Activated naive CD8-positive, alpha-beta T cell treated with anti-CD3 and anti-CD28 coated beads, Interleukin-2, amount 10 ng/mL, durations not matched to agents 7 days and 5 days (primary cell): Measurements from ENCODE around the gene RAB11FIP2. TPM values are rescaled to one million over a fixed set of nuclear protein-coding genes. Genes with fewer than 3 reads are reported as not detected.

Source experiments
- ATAC-seq: fragments of 150-1000 bp; cut with Tn5 transposase; one replicate; pipeline ENCODE4 v1.10.0; 2021; ENCODE audit warnings: low read depth, moderate library complexity
- POLR2A ChIA-PET: fragments of 350-600 bp; sonication (Branson Sonifier 250); formaldehyde crosslinking; loops from one replicate; lab custom pipeline; 2021; ENCODE audit warnings: antibody characterized with exemption; lab: Charles Lee
- DNase-seq: peaks from one replicate; pipeline ENCODE4 v3.0.0; 2021
- H3K27ac Mint-ChIP-seq: one replicate; pipeline ENCODE4 v1.8.0; 2022; ENCODE audit warnings: mild to moderate bottlenecking, mixed read lengths
- H3K27me3 Mint-ChIP-seq: one replicate; pipeline ENCODE4 v1.8.0; 2022; ENCODE audit warnings: mild to moderate bottlenecking, moderate library complexity, mixed read lengths
- H3K36me3 Mint-ChIP-seq: one replicate; pipeline ENCODE4 v1.8.0; 2021; ENCODE audit warnings: mild to moderate bottlenecking, mixed read lengths
- H3K4me1 Mint-ChIP-seq: one replicate; pipeline ENCODE4 v1.8.0; 2021; ENCODE audit warnings: mixed read lengths
- H3K4me3 Mint-ChIP-seq: one replicate; pipeline ENCODE4 v1.8.0; 2022; ENCODE audit warnings: mild to moderate bottlenecking, moderate library complexity, mixed read lengths
- H3K9me3 Mint-ChIP-seq: one replicate; pipeline ENCODE4 v1.8.0; 2021; ENCODE audit warnings: mixed read lengths
- total RNA-seq, 2 experiments: library from RNA; stranded (reverse); gene quantifications; one replicate each; pipeline ENCODE4 v1.2.3, GENCODE V29; 2021

The RAB11FIP2 gene
- total RNA-seq, 2 experiments from 2014 or later: 19.1 to 23.6 TPM

GRCh38 chr10:117960345-117960935 lies 86.3 kb downstream of the RAB11FIP2 start:
- H3K9me3 Mint-ChIP-seq: no peaks in the 10 kb centered on the region
- no peak overlapping the region for H3K4me3 Mint-ChIP-seq
- no peak for DNase-seq
- no peaks in the 10 kb centered on the region for H3K36me3 Mint-ChIP-seq
- POLR2A ChIA-PET: no interaction called here
- no peak overlapping the region for H3K27ac Mint-ChIP-seq
- H3K4me1 Mint-ChIP-seq: no peaks in the 10 kb centered on the region
- H3K27me3 Mint-ChIP-seq: peaks cover 8% of the 10 kb centered on the region
- no peak for ATAC-seq

GRCh38 chr10:117956972-117957371 lies 89.8 kb downstream of the RAB11FIP2 start:
- ATAC-seq: no peak
- no peaks in the 10 kb centered on the region for H3K36me3 Mint-ChIP-seq
- no peak overlapping the region for H3K4me3 Mint-ChIP-seq
- H3K27me3 Mint-ChIP-seq: peaks cover 13% of the 10 kb centered on the region
- H3K27ac Mint-ChIP-seq: no peak overlapping the region
- no peaks in the 10 kb centered on the region for H3K4me1 Mint-ChIP-seq
- no peaks in the 10 kb centered on the region for H3K9me3 Mint-ChIP-seq
- POLR2A ChIA-PET: no interaction called here
- no peak for DNase-seq

GRCh38 chr10:117955176-117955575 lies 91.6 kb downstream of the RAB11FIP2 start:
- H3K4me3 Mint-ChIP-seq: no peak overlapping the region
- POLR2A ChIA-PET: no interaction called here
- no peak for DNase-seq
- no peak for ATAC-seq
- no peak overlapping the region for H3K27ac Mint-ChIP-seq
- H3K36me3 Mint-ChIP-seq: no peaks in the 10 kb centered on the region
- no peaks in the 10 kb centered on the region for H3K9me3 Mint-ChIP-seq
- peaks cover 10% of the 10 kb centered on the region for H3K27me3 Mint-ChIP-seq
- no peaks in the 10 kb centered on the region for H3K4me1 Mint-ChIP-seq
